Smooth muscle cell (in vitro differentiated cells): ENCODE data around the gene GOLM1. TPM values are rescaled to one million over a fixed set of nuclear protein-coding genes. Genes with fewer than 3 reads are reported as not detected.
A peak's percentile ranks its signal among the peaks of the same experiment; 100 is the strongest.

Source experiments
- DNase-seq: peaks from one replicate; lab custom pipeline; 2025; ENCODE audit not compliant: unreplicated experiment; lab: John Stamatoyannopoulos, UW
- H2AFZ ChIP-seq: fragments of 200-600 bp; sonication (generic); 2 replicates; pipeline ENCODE4 v1.6.0; 2016; ENCODE audit warnings: antibody characterized with exemption, low read depth, mild to moderate bottlenecking
- H3F3A ChIP-seq: fragments of 200-600 bp; sonication (generic); 2 replicates; pipeline ENCODE4 v1.6.0; 2017; ENCODE audit warnings: antibody characterized with exemption, low read depth
- H3K27ac ChIP-seq: fragments of 200-600 bp; sonication (generic); 2 replicates; pipeline ENCODE4 v1.5.1; 2016; ENCODE audit warnings: low read depth, mild to moderate bottlenecking
- H3K27me3 ChIP-seq: fragments of 200-600 bp; sonication (generic); 2 replicates; pipeline ENCODE4 v1.6.1; 2016; ENCODE audit warnings: low read depth, mild to moderate bottlenecking
- H3K36me3 ChIP-seq: fragments of 200-600 bp; sonication (generic); 2 replicates; pipeline ENCODE4 v1.5.1; 2016; ENCODE audit warnings: low read depth
- H3K4me1 ChIP-seq: fragments of 200-600 bp; sonication (generic); 2 replicates; pipeline ENCODE4 v1.5.1; 2016; ENCODE audit warnings: low read depth
- H3K4me2 ChIP-seq: fragments of 200-600 bp; sonication (generic); 2 replicates; pipeline ENCODE4 v1.6.0; 2016; ENCODE audit warnings: mild to moderate bottlenecking
- H3K4me3 ChIP-seq: fragments of 200-600 bp; sonication (generic); 2 replicates; pipeline ENCODE4 v1.5.1; 2016; ENCODE audit warnings: mild to moderate bottlenecking
- H3K79me2 ChIP-seq: fragments of 200-600 bp; sonication (generic); 2 replicates; pipeline ENCODE4 v1.6.0; 2016; ENCODE audit warnings: low read depth, mild to moderate bottlenecking
- H3K9ac ChIP-seq: fragments of 200-600 bp; sonication (generic); 2 replicates; pipeline ENCODE4 v1.6.0; 2016; ENCODE audit warnings: low read depth
- H3K9me3 ChIP-seq: fragments of 200-600 bp; sonication (generic); replicated peaks from 2 replicates; pipeline ENCODE4 v1.5.1; 2016; ENCODE audit warnings: low read depth
- H4K20me1 ChIP-seq: fragments of 200-600 bp; sonication (generic); 2 replicates; pipeline ENCODE4 v1.6.0; 2016; ENCODE audit warnings: low read depth
- CTCF ChIP-seq: fragments of 200-600 bp; sonication (generic); IDR thresholded peaks from 2 replicates; pipeline ENCODE4 v1.5.1; 2017; ENCODE audit warnings: borderline replicate concordance, mild to moderate bottlenecking, antibody characterized with exemption; ENCODE audit not compliant: insufficient read depth, poor library complexity, severe bottlenecking
- WGBS: methylation state at CpG from one replicate; pipeline ENCODE4 v1.1.7; 2016; ENCODE audit warnings: low lambda C conversion rate; 5-methylcytosine and 5-hydroxymethylcytosine counted together
- polyA plus RNA-seq: library from polyadenylated mRNA; unstranded; fragments of >200 nt; fragmentation: Nextera tagmentation; extraction: Ambion mirVana; gene quantifications from 2 replicates; pipeline ENCODE4 v1.2.1, GENCODE V29; 2016
- total RNA-seq: library from RNA; depleted of rRNA; stranded (reverse); fragments of >200 nt; gene quantifications from 2 replicates; pipeline ENCODE4 v1.2.3, GENCODE V29; 2014

GOLM1 gene
- total and polyA plus RNA-seq, 2 experiments from 2014 or later, result 36.2 to 69.2 TPM

DNA sequence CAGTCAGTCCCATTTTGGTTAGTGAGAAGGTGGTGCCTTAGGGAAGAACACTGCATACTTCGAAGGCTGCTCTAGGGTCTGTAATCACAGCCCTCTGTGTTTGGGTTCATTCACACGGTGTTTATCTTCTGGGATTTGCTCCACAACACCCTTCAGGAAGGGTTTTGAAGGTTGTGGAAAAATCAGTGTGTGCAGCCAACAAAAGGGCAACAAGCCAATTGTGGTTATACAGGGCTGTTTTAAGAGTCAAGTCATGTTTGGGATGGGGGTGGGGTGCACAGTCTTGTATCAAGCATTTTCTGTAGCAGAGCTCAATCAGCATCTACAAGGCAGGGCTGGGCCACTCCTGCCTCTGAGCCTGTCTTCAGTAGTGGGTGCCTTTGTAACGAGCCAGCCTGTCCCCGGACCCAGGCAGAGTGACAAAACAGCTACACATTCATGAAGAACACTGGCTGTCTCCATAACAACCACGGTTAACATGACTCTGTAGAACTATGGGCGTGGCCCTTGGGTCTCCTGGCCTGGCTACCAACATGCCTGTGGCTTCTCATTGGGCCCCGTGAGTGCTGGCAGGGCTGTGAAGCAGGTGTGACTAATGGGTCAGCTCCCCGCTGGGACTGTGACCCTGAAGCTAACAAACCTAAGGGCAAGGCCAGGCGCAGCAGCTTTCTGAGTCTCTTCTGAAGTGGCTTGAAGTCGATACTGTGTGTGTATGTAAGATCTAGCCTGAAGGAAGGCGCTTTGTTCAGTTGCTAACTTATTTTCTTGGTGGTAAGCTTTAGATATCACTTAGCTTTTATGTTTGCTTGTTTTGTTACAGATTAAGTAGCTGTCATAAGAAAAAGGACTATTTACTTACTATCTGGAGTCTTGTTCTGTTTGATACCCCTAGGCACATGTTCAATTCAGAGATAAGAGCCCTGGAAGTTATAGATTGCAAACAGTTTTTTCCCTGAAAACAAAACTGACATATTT is 27.9 kb upstream of the GOLM1 start:
- Histone ChIP-seq H2AFZ (no peak overlapping the region), H3K4me1 (peaks cover 15% of the 10 kb centered on the region), H3K9ac (peak overlapping the region; percentile 59), H3K4me3 (no peak overlapping the region), H3K79me2 (no peaks in the 10 kb centered on the region), H3F3A (peaks cover 7% of the 10 kb centered on the region), H3K9me3 (no peaks in the 10 kb centered on the region), H3K27me3 (no peaks in the 10 kb centered on the region), H3K36me3 (no peaks in the 10 kb centered on the region), H3K27ac (peak overlapping the region; percentile 77), H4K20me1 (no peaks in the 10 kb centered on the region), H3K4me2 (peak overlapping the region; percentile 69)
- TF ChIP-seq CTCF, result no peak
- no peak for DNase-seq
- WGBS, result 20% methylated on average over 11 of the region's 11 CpGs

DNA sequence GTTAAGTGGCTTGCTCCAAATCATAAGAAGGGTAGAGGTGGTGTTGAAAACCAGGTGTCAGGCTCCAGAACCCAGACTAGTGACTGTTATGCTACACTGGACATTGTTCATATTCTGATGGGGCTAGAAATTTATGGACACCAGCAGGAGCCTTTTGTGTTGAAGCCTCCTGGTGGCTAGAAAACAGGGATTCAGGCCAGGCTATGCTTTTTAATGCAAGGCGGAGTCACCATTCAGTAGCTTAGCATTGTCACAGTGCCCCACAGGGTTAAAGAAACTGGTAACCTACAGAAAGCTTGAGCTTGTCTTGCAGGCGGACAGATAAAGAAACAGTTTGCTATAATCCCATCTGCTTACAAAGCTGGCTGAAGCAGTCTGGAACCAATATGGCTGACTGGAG is 23.0 kb upstream of the GOLM1 start:
- no peak overlapping the region for H2AFZ ChIP-seq
- H3K79me2 ChIP-seq, result no peaks in the 10 kb centered on the region
- no peak overlapping the region for H3K4me2 ChIP-seq
- H3K9me3 ChIP-seq, result no peaks in the 10 kb centered on the region
- no peaks in the 10 kb centered on the region for H4K20me1 ChIP-seq
- H3F3A ChIP-seq, result peaks cover 4% of the 10 kb centered on the region
- H3K36me3 ChIP-seq, result no peaks in the 10 kb centered on the region
- TF ChIP-seq CTCF, result no peak
- WGBS, result 81% methylated on average over 2 of the region's 2 CpGs
- no peak overlapping the region for H3K4me3 ChIP-seq
- H3K4me1 ChIP-seq, result peaks cover 10% of the 10 kb centered on the region
- H3K9ac ChIP-seq, result no peak overlapping the region
- no peak overlapping the region for H3K27ac ChIP-seq
- DNase-seq, result no peak
- H3K27me3 ChIP-seq, result no peaks in the 10 kb centered on the region

DNA sequence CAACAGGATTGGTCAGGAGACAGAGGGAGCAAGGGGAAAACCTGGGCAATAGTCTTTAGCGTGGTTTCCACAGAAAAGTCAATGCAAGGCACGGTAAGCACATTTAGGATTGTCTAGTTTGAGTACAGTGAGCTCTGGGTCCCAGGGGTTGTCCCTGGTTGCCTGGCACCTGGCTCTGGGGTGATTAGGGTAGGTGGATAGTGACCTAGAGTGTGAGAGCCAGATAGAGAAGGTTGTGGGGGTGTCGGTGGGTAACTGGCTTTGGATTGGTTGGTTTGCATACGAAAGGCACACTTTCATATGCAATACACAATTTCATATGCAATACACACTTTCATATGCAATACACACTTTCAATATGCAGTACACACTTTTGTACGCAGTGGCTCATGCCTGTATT is 20.1 kb upstream of the GOLM1 start:
- Histone ChIP-seq H3K27me3 (no peaks in the 10 kb centered on the region), H3K9ac (no peak overlapping the region), H3F3A (no peaks in the 10 kb centered on the region), H3K79me2 (no peaks in the 10 kb centered on the region), H3K27ac (no peak overlapping the region), H3K36me3 (no peaks in the 10 kb centered on the region), H3K4me3 (no peak overlapping the region), H3K9me3 (no peaks in the 10 kb centered on the region), H3K4me1 (no peaks in the 10 kb centered on the region), H3K4me2 (no peak overlapping the region), H2AFZ (no peak overlapping the region), H4K20me1 (no peaks in the 10 kb centered on the region)
- TF ChIP-seq CTCF, result no peak
- no peak for DNase-seq
- WGBS, result 93% methylated on average over 5 of the region's 5 CpGs

- no peaks in the 10 kb centered on the region for H3K27me3 ChIP-seq
- no peak overlapping the region for H3K27ac ChIP-seq
- H3K9ac ChIP-seq, result no peak overlapping the region
- no peaks in the 10 kb centered on the region for H3F3A ChIP-seq
- no peak overlapping the region for H3K4me2 ChIP-seq
- 72% methylated on average over 9 of the region's 9 CpGs for WGBS
- H3K9me3 ChIP-seq, result no peaks in the 10 kb centered on the region
- H3K79me2 ChIP-seq, result no peaks in the 10 kb centered on the region
- H3K4me3 ChIP-seq, result no peak overlapping the region
- no peak for DNase-seq
- H4K20me1 ChIP-seq, result no peaks in the 10 kb centered on the region
- H3K4me1 ChIP-seq, result no peaks in the 10 kb centered on the region
- no peak for TF ChIP-seq CTCF
- H3K36me3 ChIP-seq, result no peaks in the 10 kb centered on the region
- no peak overlapping the region for H2AFZ ChIP-seq
Observed at GRCh38 chr9:86116425-86116824, 17.1 kb upstream of the GOLM1 start.
